NK-92 treated with Interleukin-12 subunit alpha and Interleukin-12 subunit beta, amount 100 ng/mL, for 24 hours (cell line): ENCODE results near the gene RBM11.

Source experiments
- DNase-seq: peaks from one replicate; lab custom pipeline; 2025; lab: John Stamatoyannopoulos, UW

RBM11 gene

GRCh38 chr21:14271053-14271452 is 55.1 kb downstream of the RBM11 start:
- no peak for DNase-seq

- DNase-seq = no peak
These were observed 55.7 kb downstream of the RBM11 start for GRCh38 chr21:14271641-14272040.

- DNase-seq = no peak
These were observed 58.0 kb downstream of the RBM11 start for GRCh38 chr21:14273736-14274538.

GRCh38 chr21:14275702-14276205 is 59.8 kb downstream of the RBM11 start:
- no peak for DNase-seq
